HG03469 (cell line): ENCODE results near the gene DLG2.
A peak's percentile ranks its signal among the peaks of the same experiment; 100 is the strongest.
"Not testable (repeated sequence)": the region's sequence is repeated elsewhere in the genome, so short reads cannot be mapped to it uniquely, and the experiment has no call there.

Experiments
- ATAC-seq: cut with Tn5 transposase; IDR thresholded peaks from one replicate; pipeline ENCODE4 v1.9.1; 2021; ENCODE audit warnings: mild to moderate bottlenecking, moderate library complexity, moderate number of reproducible peaks; ENCODE audit not compliant: unreplicated experiment

The DLG2 gene

DNA sequence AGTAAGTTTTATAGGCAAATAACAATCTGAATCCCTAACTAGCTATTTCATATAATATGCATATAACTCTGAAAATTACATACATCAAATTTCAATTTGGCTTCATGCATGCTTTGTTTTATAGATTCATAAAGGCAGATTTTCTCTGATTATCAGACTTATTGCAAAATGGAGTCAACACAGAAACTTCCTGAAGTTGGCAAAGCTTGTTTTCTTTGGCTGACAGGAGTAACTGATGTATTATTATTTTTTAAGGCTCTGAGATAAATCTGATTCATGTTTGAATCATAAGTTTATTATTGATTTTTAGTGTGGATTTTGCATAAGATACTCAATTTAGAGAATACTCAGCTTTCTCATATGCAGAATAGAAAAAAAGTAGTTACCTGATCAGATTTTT lies 1984.6 kb downstream of the DLG2 start:
- no peak for ATAC-seq

DNA sequence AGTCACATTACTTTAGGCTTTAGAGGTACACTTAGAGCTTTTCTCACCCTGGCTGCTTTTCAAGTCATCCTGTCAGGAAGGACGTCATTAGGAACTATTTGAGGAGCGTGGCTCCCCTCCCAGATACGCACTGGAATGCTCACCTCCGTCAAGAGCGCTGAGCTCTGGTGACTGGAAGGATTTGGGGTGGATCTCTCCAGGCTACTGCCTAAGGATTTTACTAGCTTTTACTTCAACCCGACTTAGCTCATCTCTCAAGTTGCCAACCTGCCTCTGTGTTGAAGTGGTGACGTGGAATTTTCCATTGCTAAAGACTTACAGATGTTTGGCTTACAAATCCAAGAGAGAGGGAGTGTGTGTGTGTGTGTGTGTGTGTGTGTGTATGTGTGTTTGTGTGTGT lies 1985.6 kb downstream of the DLG2 start:
- no peak for ATAC-seq

DNA sequence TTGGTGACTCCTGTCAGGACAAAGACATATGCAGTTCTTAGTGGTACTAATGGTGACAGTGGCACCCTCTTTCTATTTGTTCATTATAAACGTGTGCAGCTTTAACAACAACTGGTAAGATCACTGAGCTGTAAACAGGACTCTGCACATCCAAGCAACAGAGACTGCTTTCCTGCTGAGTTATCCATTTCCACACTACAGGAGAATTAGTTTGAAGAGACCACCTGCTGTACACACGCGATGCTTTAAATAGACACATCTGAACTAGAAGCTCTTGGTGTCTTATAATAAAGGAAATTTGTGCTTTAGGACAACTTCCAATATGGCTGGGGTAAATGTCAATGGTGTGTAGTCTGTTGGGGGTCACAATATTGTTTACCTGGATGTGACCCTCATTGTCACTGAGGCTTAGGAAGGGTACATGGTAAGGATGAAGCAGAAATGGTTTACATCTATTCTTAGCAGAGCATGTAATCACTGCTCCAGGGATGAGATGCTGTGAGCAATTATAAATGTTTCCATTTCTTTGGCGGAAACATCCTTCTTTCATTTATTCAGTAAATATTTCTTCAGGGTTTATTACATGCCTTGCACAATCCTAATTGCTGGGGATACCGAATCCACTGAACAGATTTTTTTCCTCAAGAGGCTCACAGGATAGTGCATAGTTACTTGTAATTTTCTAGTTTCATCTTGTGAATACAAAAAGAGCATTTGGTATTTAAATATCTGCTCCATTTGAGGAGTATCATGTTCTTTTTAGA lies 1987.0 kb downstream of the DLG2 start:
- no peak for ATAC-seq

- no peak for ATAC-seq
These were observed 1992.0 kb downstream of the DLG2 start for GRCh38 chr11:83635166-83635565.

- ATAC-seq = no peak
These were observed 1996.9 kb downstream of the DLG2 start for GRCh38 chr11:83630211-83630610.

GRCh38 chr11:83629775-83630174 lies 1997.4 kb downstream of the DLG2 start:
- ATAC-seq = no peak

GRCh38 chr11:83628622-83629355 lies 1998.4 kb downstream of the DLG2 start:
- ATAC-seq = no peak

- ATAC-seq = no peak
These were observed 2001.8 kb downstream of the DLG2 start for GRCh38 chr11:83625336-83625735.

DNA sequence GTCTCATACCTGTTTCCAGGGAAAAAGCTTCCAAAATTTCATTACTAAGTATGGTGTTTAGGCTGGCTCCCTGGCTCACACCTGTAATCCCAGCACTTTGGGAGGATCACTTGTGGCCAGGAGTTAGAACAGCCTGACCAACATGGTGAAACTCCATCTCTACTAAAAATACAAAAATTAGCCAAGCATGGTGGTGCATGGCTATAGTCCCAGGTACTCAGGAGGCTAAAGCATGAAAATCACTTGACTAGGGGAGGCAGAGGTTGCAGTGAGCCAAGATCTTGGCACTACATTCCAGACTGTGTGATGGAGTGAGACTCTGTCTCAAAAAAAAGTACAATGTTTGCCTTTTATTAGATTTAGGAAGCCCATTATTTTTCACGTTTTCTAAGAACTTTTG lies 2009.5 kb downstream of the DLG2 start:
- no peak for ATAC-seq

GRCh38 chr11:83613767-83614121 lies 2013.4 kb downstream of the DLG2 start:
- ATAC-seq = peak; percentile 10

- peak; percentile 89 for ATAC-seq
These were observed 2014.0 kb downstream of the DLG2 start for GRCh38 chr11:83612891-83613766.

DNA sequence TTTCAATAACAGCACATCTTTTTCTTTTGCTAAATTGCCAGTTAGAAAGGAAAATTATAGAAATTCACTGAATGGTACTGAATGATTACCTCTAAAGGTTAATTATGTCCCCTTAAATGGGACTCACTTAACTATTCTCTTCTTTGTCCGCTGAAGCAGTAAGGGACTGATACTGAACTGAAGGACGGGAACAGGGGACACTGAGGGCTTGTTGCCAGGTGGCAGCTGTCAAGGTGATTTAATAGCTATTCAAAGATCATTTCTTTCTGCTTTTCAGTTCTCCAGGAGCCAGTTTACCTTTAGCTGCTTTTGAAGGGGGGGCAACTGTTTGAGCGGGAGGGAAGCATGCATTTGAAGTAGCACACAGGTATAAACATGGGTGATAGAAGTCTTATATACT lies 2015.5 kb downstream of the DLG2 start:
- no peak for ATAC-seq

- no peak for ATAC-seq
These were observed 2016.1 kb downstream of the DLG2 start for GRCh38 chr11:83611031-83611430.

- no peak for ATAC-seq
These were observed 2018.0 kb downstream of the DLG2 start for GRCh38 chr11:83609191-83609590.

GRCh38 chr11:83608571-83608970 lies 2018.6 kb downstream of the DLG2 start:
- no peak for ATAC-seq

DNA sequence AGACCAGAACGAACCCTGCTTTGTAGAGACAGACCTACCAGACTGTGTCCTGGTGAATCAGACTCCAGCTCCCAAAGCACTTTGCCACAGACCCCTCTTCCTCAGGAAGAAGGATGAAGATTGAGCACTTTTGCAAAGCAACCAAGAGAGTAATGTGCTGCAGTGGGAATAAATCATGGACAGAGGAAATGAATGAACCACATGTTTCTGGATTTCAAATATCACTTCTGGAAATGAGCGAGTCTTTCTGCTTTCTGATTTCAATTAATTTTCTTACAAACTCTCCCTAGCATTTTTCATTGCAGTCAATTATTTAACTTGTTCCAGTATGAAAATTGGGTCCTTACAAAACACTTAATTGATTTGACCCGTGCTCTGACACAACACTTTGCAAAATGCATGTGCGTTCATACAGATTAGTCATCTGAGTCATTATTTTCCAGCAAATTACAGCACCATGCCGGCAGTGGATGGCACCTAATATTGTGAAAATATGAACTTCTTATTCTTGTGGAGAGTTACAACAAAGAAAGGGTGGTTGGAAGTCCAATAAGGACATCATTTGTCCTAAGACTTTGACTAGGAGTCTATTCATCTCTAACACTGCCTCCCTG lies 2025.1 kb downstream of the DLG2 start:
- ATAC-seq = no peak

GRCh38 chr11:83601201-83601913 lies 2025.8 kb downstream of the DLG2 start:
- no peak for ATAC-seq

GRCh38 chr11:83600661-83601060 lies 2026.5 kb downstream of the DLG2 start:
- no peak for ATAC-seq

DNA sequence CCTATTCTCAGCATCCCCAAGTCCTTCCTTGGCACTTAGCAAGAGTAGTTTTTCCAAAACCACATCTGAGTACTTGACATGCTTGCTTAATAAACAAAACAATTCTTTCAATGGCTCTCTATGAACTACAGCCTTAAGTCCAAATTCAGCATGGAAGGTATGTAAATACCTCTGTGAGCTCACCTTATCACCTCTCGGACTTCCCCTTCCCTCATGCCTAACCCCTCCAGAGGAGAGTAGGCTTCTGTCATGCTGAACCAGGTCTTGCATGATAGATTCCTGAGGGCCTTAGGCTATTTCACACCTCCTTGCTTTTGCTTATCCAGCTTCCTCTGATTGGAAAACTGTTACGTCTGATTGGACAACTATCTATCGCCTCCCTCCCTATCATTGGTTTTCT lies 2028.1 kb downstream of the DLG2 start:
- no peak for ATAC-seq

GRCh38 chr11:83587797-83588196 lies 2039.3 kb downstream of the DLG2 start:
- ATAC-seq = not testable (repeated sequence)
